Endothelial cell (in vitro differentiated cells): ENCODE data around the gene FMO4. TPM values are rescaled to one million over a fixed set of nuclear protein-coding genes. Genes with fewer than 3 reads are reported as not detected.

Experiments used
- DNase-seq: peaks from one replicate; pipeline ENCODE4 v3.0.0; 2021; ENCODE audit warnings: low spot score
- H3K27ac Mint-ChIP-seq: one replicate; pipeline ENCODE4 v1.8.0; 2021; ENCODE audit warnings: mixed read lengths, inconsistent platforms; ENCODE audit not compliant: unreplicated experiment
- H3K27me3 Mint-ChIP-seq: one replicate; pipeline ENCODE4 v1.8.0; 2021; ENCODE audit warnings: mild to moderate bottlenecking, moderate library complexity, mixed read lengths, inconsistent platforms; ENCODE audit not compliant: unreplicated experiment
- H3K36me3 Mint-ChIP-seq: one replicate; pipeline ENCODE4 v1.8.0; 2021; ENCODE audit warnings: mild to moderate bottlenecking, low read depth, mixed read lengths, inconsistent platforms; ENCODE audit not compliant: unreplicated experiment
- H3K4me1 Mint-ChIP-seq: one replicate; pipeline ENCODE4 v1.8.0; 2021; ENCODE audit warnings: mild to moderate bottlenecking, mixed read lengths, inconsistent platforms; ENCODE audit not compliant: unreplicated experiment
- H3K4me3 Mint-ChIP-seq: one replicate; pipeline ENCODE4 v1.8.0; 2021; ENCODE audit warnings: mild to moderate bottlenecking, mixed read lengths, inconsistent platforms; ENCODE audit not compliant: unreplicated experiment
- H3K9me3 Mint-ChIP-seq: one replicate; pipeline ENCODE4 v1.8.0; 2021; ENCODE audit warnings: mixed read lengths, inconsistent platforms; ENCODE audit not compliant: unreplicated experiment
- CTCF ChIP-seq: fragments of 200-600 bp; sonication (generic); IDR thresholded peaks from one replicate; pipeline ENCODE4 v1.5.0; 2021; ENCODE audit warnings: antibody characterized with exemption; ENCODE audit not compliant: unreplicated experiment
- total RNA-seq: library from RNA; stranded (reverse); fragmentation: NEBNext Ultra II Directional; extraction: Animal tissue kit (Norgen Biotek cat#: 25700); gene quantifications from one replicate; pipeline ENCODE4 v1.2.1, GENCODE V29; 2021; ENCODE audit not compliant: unreplicated experiment

FMO4 gene
- total RNA-seq, 1 donor from 2014 or later = 2.4 TPM

DNA sequence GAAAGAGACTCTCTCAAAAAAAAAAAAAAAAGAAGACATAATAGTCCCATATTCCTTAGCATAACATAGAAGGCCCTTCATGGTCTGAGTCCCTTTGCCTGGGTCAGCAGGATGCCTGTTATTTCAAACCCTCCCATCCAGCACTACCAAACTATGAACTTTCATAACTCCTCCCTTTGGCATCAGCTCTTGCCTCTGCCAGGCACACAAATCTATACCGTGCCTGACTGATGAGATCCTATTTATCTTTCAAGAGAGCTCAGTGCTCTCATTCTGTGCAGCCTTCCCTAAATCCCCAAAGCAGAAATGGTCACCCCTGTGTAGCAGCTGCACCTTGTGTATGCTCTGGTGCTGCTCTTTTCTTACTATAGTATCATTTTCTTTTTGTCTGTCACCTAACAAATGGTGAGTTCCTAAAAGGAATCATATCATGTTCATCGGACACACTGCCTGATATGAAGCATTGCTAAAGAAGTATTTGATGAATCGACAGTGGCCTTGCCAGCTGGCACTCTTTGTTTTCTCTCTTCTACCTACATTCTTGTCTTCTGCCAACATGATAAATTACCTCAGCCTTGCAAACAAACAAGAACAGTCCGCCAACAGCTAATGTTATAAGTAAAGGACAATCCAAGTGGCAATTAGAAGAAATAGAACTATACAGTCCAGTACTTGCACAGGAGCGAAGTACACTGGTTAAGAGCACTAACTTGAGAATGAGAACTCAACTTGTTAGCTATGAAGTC, 29.9 kb downstream of the FMO4 start:
- Mint-ChIP-seq H3K27ac (no peak overlapping the region), H3K36me3 (no peaks in the 10 kb centered on the region), H3K27me3 (no peaks in the 10 kb centered on the region), H3K9me3 (no peaks in the 10 kb centered on the region), H3K4me1 (no peaks in the 10 kb centered on the region), H3K4me3 (no peak overlapping the region)
- TF ChIP-seq CTCF = no peak
- no peak for DNase-seq

GRCh38 chr1:171344473-171344820, 30.5 kb downstream of the FMO4 start:
- no peaks in the 10 kb centered on the region for H3K9me3 Mint-ChIP-seq
- H3K27me3 Mint-ChIP-seq = no peaks in the 10 kb centered on the region
- no peaks in the 10 kb centered on the region for H3K4me1 Mint-ChIP-seq
- no peak for DNase-seq
- H3K4me3 Mint-ChIP-seq = no peak overlapping the region
- no peaks in the 10 kb centered on the region for H3K36me3 Mint-ChIP-seq
- TF ChIP-seq CTCF = no peak
- H3K27ac Mint-ChIP-seq = no peak overlapping the region

GRCh38 chr1:171345536-171345935, 31.6 kb downstream of the FMO4 start:
- Mint-ChIP-seq H3K4me1 (no peaks in the 10 kb centered on the region), H3K27ac (no peak overlapping the region), H3K27me3 (no peaks in the 10 kb centered on the region), H3K9me3 (no peaks in the 10 kb centered on the region), H3K4me3 (no peak overlapping the region), H3K36me3 (no peaks in the 10 kb centered on the region)
- TF ChIP-seq CTCF = no peak
- DNase-seq = no peak

DNA sequence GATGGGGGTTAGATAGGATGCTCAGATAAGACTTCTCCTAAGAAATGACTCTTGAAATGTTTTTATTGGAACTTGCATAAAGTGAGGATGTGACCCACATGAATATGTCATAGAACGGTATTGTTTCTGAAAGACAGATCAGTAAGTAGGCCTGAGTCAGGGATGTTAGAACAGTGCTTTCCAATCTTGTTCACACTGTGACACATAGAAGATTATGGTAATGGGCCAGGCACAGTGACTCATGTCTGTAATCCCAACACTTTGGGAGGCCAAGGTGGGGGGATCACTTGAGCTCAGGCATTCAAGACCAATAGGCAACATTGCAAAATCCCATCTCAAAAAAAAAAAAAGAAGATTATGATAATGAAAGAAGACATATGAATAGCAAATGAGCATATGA, 32.9 kb downstream of the FMO4 start:
- no peaks in the 10 kb centered on the region for H3K9me3 Mint-ChIP-seq
- no peak overlapping the region for H3K27ac Mint-ChIP-seq
- H3K4me3 Mint-ChIP-seq = no peak overlapping the region
- no peaks in the 10 kb centered on the region for H3K36me3 Mint-ChIP-seq
- H3K4me1 Mint-ChIP-seq = no peaks in the 10 kb centered on the region
- no peak for DNase-seq
- H3K27me3 Mint-ChIP-seq = no peaks in the 10 kb centered on the region
- TF ChIP-seq CTCF = no peak

- DNase-seq = no peak
- Mint-ChIP-seq H3K27ac (no peak overlapping the region), H3K9me3 (no peaks in the 10 kb centered on the region), H3K4me3 (no peak overlapping the region), H3K27me3 (no peaks in the 10 kb centered on the region), H3K36me3 (no peaks in the 10 kb centered on the region), H3K4me1 (peaks cover 7% of the 10 kb centered on the region)
- TF ChIP-seq CTCF = no peak
These were observed 36.6 kb downstream of the FMO4 start for GRCh38 chr1:171350594-171350993.
